Neural cell (in vitro differentiated cells): Measurements from ENCODE around the gene GTSF1L. TPM values are rescaled to one million over a fixed set of nuclear protein-coding genes. Genes with fewer than 3 reads are reported as not detected.

ENCODE experiments used
- H2AFZ ChIP-seq: fragments of 200-600, 300-800 bp; sonication (generic), shearing (Covaris generic); 2 replicates; pipeline ENCODE4 v1.6.0; 2014; ENCODE audit warnings: low read depth, mild to moderate bottlenecking, antibody characterized with exemption, low read length, moderate library complexity
- H3F3A ChIP-seq: fragments of 200-600 bp; shearing (Covaris generic); 2 replicates; pipeline ENCODE4 v1.6.1; 2016; ENCODE audit warnings: mild to moderate bottlenecking, moderate library complexity, mixed read lengths, antibody characterized with exemption, low read length; ENCODE audit not compliant: insufficient read depth, poor library complexity, severe bottlenecking
- H3K27ac ChIP-seq: fragments of 200-600, 300-800 bp; sonication (generic), shearing (Covaris generic); 2 replicates; pipeline ENCODE4 v1.5.1; 2014; ENCODE audit warnings: mild to moderate bottlenecking, low read length, moderate library complexity
- H3K27me3 ChIP-seq: fragments of 300-800, 200-600 bp; sonication (generic), shearing (Covaris generic); 2 replicates; pipeline ENCODE4 v1.6.0; 2014; ENCODE audit warnings: mild to moderate bottlenecking, low read depth, low read length, moderate library complexity; ENCODE audit not compliant: insufficient read depth
- H3K36me3 ChIP-seq: fragments of 300-800, 200-600 bp; sonication (generic), shearing (Covaris generic); 2 replicates; pipeline ENCODE4 v1.5.1; 2014; ENCODE audit warnings: mild to moderate bottlenecking, antibody characterized with exemption, low read length, moderate library complexity; ENCODE audit not compliant: insufficient read depth
- H3K4me2 ChIP-seq: fragments of 300-800, 200-600 bp; sonication (generic), shearing (Covaris generic); 2 replicates; pipeline ENCODE4 v1.6.0; 2014; ENCODE audit warnings: mild to moderate bottlenecking, low read length
- H3K4me3 ChIP-seq: fragments of 300-800, 200-600 bp; sonication (generic), shearing (Covaris generic); 2 replicates; pipeline ENCODE4 v1.5.1; 2014; ENCODE audit warnings: mild to moderate bottlenecking, low read length, moderate library complexity
- H3K79me2 ChIP-seq: fragments of 200-600 bp; shearing (Covaris generic); replicated peaks from 2 replicates; pipeline ENCODE4 v1.6.0; 2014; ENCODE audit warnings: mild to moderate bottlenecking, low read length, moderate library complexity; ENCODE audit not compliant: insufficient read depth
- H3K9ac ChIP-seq: fragments of 300-800, 200-600 bp; sonication (generic), shearing (Covaris generic); 2 replicates; pipeline ENCODE4 v1.6.1; 2016; ENCODE audit warnings: mild to moderate bottlenecking, low read length, mixed read lengths
- H3K9me2 ChIP-seq: fragments of 200-600 bp; shearing (Covaris generic); 2 replicates; pipeline ENCODE4 v1.6.1; 2016; ENCODE audit warnings: mild to moderate bottlenecking, low read length, mixed read lengths; ENCODE audit not compliant: insufficient read depth
- H3K9me3 ChIP-seq: fragments of 200-600, 300-800 bp; sonication (generic), shearing (Covaris generic); 2 replicates; pipeline ENCODE4 v1.6.1; 2016; ENCODE audit warnings: mild to moderate bottlenecking, mixed run types, low read length, moderate library complexity, mixed read lengths
- H4K20me1 ChIP-seq: fragments of 200-600 bp; shearing (Covaris generic); 2 replicates; pipeline ENCODE4 v1.6.1; 2016; ENCODE audit warnings: mild to moderate bottlenecking, mixed run types; ENCODE audit not compliant: insufficient read depth
- CTCF ChIP-seq: fragments of 450-650 bp; IDR thresholded peaks from 2 replicates; pipeline ENCODE4 v1.5.1; 2014; ENCODE audit warnings: antibody characterized with exemption, mild to moderate bottlenecking, moderate library complexity; ENCODE audit not compliant: poor library complexity, severe bottlenecking
- EP300 ChIP-seq: fragments of 450-650 bp; conservative IDR thresholded peaks from 2 replicates; pipeline ENCODE4 v1.6.1; 2014; ENCODE audit warnings: antibody characterized with exemption, mild to moderate bottlenecking, moderate library complexity; ENCODE audit not compliant: poor library complexity, severe bottlenecking
- EZH2 ChIP-seq: fragments of 200-600, 300-800 bp; shearing (Covaris generic), sonication (generic); IDR thresholded peaks from 2 replicates; pipeline ENCODE4 v1.6.1; 2014; ENCODE audit warnings: antibody characterized with exemption, low read length, borderline replicate concordance, mild to moderate bottlenecking; ENCODE audit not compliant: insufficient read depth, poor library complexity, severe bottlenecking
- MXI1 ChIP-seq: fragments of 450-650 bp; conservative IDR thresholded peaks from 2 replicates; pipeline ENCODE4 v1.6.1; 2014; ENCODE audit warnings: antibody characterized with exemption, mild to moderate bottlenecking; ENCODE audit not compliant: poor library complexity, severe bottlenecking
- POLR2AphosphoS5 ChIP-seq: IDR thresholded peaks from 2 replicates; pipeline ENCODE4 v1.6.1; 2012
- RAD21 ChIP-seq: fragments of 450-650 bp; conservative IDR thresholded peaks from 2 replicates; pipeline ENCODE4 v1.6.1; 2014; ENCODE audit warnings: antibody characterized with exemption, mild to moderate bottlenecking, moderate library complexity
- REST ChIP-seq: IDR thresholded peaks from 2 replicates; pipeline ENCODE4 v1.6.1; 2012; ENCODE audit warnings: borderline replicate concordance
- SMC3 ChIP-seq: fragments of 450-650 bp; conservative IDR thresholded peaks from 2 replicates; pipeline ENCODE4 v1.6.1; 2014; ENCODE audit warnings: antibody characterized with exemption, mild to moderate bottlenecking, moderate library complexity; ENCODE audit not compliant: poor library complexity
- TAF1 ChIP-seq: IDR thresholded peaks from 2 replicates; pipeline ENCODE4 v1.6.1; 2012; ENCODE audit warnings: low read depth
- polyA plus RNA-seq: library from polyadenylated mRNA; depleted of rRNA; stranded (reverse); fragments of >200 nt; gene quantifications from 2 replicates; pipeline ENCODE4 v1.2.3, GENCODE V29; 2014

GTSF1L gene
- polyA plus RNA-seq, 1 donor from 2014 or later: not detected

DNA sequence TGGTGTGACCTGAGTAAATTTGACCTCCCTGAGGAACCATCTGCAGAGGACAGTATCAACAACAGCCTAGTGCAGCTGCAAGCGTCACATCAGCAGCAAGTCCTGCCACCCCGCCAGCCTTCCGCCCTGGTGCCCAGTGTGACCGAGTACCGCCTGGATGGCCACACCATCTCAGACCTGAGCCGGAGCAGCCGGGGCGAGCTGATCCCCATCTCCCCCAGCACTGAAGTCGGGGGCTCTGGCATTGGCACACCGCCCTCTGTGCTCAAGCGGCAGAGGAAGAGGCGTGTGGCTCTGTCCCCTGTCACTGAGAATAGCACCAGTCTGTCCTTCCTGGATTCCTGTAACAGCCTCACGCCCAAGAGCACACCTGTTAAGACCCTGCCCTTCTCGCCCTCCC lies 24.3 kb downstream of the GTSF1L start:
- Histone ChIP-seq H3K4me3 (no peak overlapping the region), H4K20me1 (no peaks in the 10 kb centered on the region), H3F3A (no peaks in the 10 kb centered on the region), H2AFZ (no peak overlapping the region), H3K79me2 (no peaks in the 10 kb centered on the region), H3K9me3 (no peaks in the 10 kb centered on the region), H3K9me2 (no peaks in the 10 kb centered on the region), H3K27me3 (no peaks in the 10 kb centered on the region), H3K36me3 (no peaks in the 10 kb centered on the region), H3K27ac (no peak overlapping the region), H3K9ac (no peak overlapping the region), H3K4me2 (no peak overlapping the region)
- TF ChIP-seq EZH2: no peak
- TF ChIP-seq RAD21: no peak
- no peak for TF ChIP-seq SMC3
- no peak for TF ChIP-seq MXI1
- no peak for TF ChIP-seq EP300
- TF ChIP-seq POLR2AphosphoS5: no peak
- TF ChIP-seq TAF1: no peak
- TF ChIP-seq CTCF: no peak
- no peak for TF ChIP-seq REST

DNA sequence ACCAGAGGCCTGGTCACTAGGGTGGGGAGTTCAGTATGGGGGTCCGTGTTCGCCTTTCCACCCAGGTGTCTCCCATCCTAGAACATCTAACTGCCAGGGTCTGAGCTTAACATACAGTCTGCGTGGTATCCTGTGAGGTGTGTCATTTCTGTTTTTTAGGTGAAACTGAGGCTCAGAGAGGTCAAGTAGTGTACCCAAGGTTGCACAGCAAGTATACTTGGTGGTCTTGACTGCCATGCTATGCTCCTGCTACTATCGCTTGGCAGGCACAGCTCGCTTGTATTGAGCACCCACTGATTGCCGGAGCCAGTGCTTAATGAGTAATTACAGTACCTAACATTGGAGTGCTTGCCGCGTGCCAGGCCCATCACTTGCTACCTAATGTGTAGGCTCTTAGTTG lies 26.2 kb downstream of the GTSF1L start:
- TF ChIP-seq SMC3 (no peak), MXI1 (no peak), CTCF (no peak), EZH2 (no peak), EP300 (no peak), RAD21 (no peak), TAF1 (no peak)
- H4K20me1 ChIP-seq: no peaks in the 10 kb centered on the region
- no peaks in the 10 kb centered on the region for H3F3A ChIP-seq
- H3K4me3 ChIP-seq: no peak overlapping the region
- H3K27ac ChIP-seq: no peak overlapping the region
- H3K9me3 ChIP-seq: no peaks in the 10 kb centered on the region
- H3K9me2 ChIP-seq: no peaks in the 10 kb centered on the region
- H3K79me2 ChIP-seq: no peaks in the 10 kb centered on the region
- H2AFZ ChIP-seq: no peak overlapping the region
- H3K4me2 ChIP-seq: no peak overlapping the region
- no peak overlapping the region for H3K9ac ChIP-seq
- no peaks in the 10 kb centered on the region for H3K36me3 ChIP-seq
- no peaks in the 10 kb centered on the region for H3K27me3 ChIP-seq
